Breast epithelium (tissue), 4 donors: Measurements from ENCODE around the gene KIDINS220. TPM values are rescaled to one million over a fixed set of nuclear protein-coding genes. Genes with fewer than 3 reads are reported as not detected.

Experiments used
- DNase-seq, 2 donors: peaks; one replicate each; pipeline ENCODE4 v3.0.0-alpha.2; 2019; ENCODE audit warnings: low spot score in 2 of 2
- H3K27ac ChIP-seq, 2 donors: fragments of 200-600 bp; sonication (generic) in 1 of 2; one replicate each; pipeline ENCODE4 v1.5.1; 2016 to 2019; ENCODE audit warnings: mild to moderate bottlenecking in 1 of 2
- H3K27me3 ChIP-seq, 2 donors: fragments of 200-600 bp; sonication (generic) in 1 of 2; one replicate each; pipeline versions ENCODE4 v1.5.1 to v1.6.0; 2017 to 2019; ENCODE audit warnings: control low read depth in 1 of 2, mild to moderate bottlenecking in 1 of 2
- H3K36me3 ChIP-seq: fragments of 200-600 bp; one replicate; pipeline ENCODE4 v1.5.1; 2019
- H3K4me1 ChIP-seq, 2 donors: fragments of 200-600 bp; sonication (generic); one replicate each; pipeline ENCODE4 v1.5.1; 2016 to 2019; ENCODE audit warnings: control low read depth in 1 of 2
- H3K4me3 ChIP-seq, 3 donors: fragments of 200-600 bp; sonication (generic); 1 replicate in 2 of 3; 2 replicates in 1 of 3; pipeline ENCODE4 v1.5.1; 2016 to 2019; ENCODE audit warnings: mild to moderate bottlenecking in 3 of 3, moderate library complexity in 2 of 3
- H3K9me3 ChIP-seq, 2 donors: fragments of 200-600 bp; sonication (generic) in 1 of 2; one replicate each; pipeline ENCODE4 v1.5.1; 2016 to 2019; ENCODE audit warnings: control low read depth in 1 of 2
- CTCF ChIP-seq, 3 donors: fragments of 450-650 bp; IDR thresholded peaks; one replicate each; pipeline ENCODE4 v1.5.1; 2016 to 2017; ENCODE audit warnings: antibody characterized with exemption in 3 of 3, mild to moderate bottlenecking in 3 of 3, moderate library complexity in 3 of 3
- POLR2A ChIP-seq: fragments of 450-650 bp; IDR thresholded peaks from one replicate; pipeline ENCODE4 v1.6.1; 2016; ENCODE audit warnings: antibody characterized with exemption, mild to moderate bottlenecking, moderate library complexity
- POLR2AphosphoS5 ChIP-seq, 3 donors: sonication (generic); formaldehyde crosslinking; IDR thresholded peaks; one replicate each; pipeline ENCODE4 v1.6.1; 2017; ENCODE audit warnings: antibody characterized with exemption in 3 of 3
- intact Hi-C: fragments of 100-400 bp; cut with DNase I; formaldehyde crosslinking; loops from one replicate; pipeline ENCODE4 v1.15.1; 2023; ENCODE audit warnings: low total_unique reads
- total RNA-seq, 3 donors: library from RNA; depleted of rRNA; stranded (reverse); fragments of >200 nt; gene quantifications; one replicate each; pipeline ENCODE4 v1.1.0, GENCODE V29; 2016

The KIDINS220 gene
- total RNA-seq, 3 donors from 2014 or later, result 73.1 to 120 (median 87.2) TPM

GRCh38 chr2:8855010-8855409, 17.6 kb upstream of the KIDINS220 start:
- no peaks in the 10 kb centered on the region for H3K36me3 ChIP-seq
- H3K27ac ChIP-seq, result no peak overlapping the region
- H3K4me3 ChIP-seq, result no peak overlapping the region
- intact Hi-C loops, result no loop called here
- no peaks in the 10 kb centered on the region for H3K4me1 ChIP-seq
- no peak for DNase-seq
- no peak for TF ChIP-seq POLR2AphosphoS5 (IDR thresholded peaks at IDR 0.05)
- TF ChIP-seq CTCF (IDR thresholded peaks at IDR 0.05), result no peak
- no peak for TF ChIP-seq POLR2A
- H3K27me3 ChIP-seq, result no peaks in the 10 kb centered on the region
- H3K9me3 ChIP-seq, result no peaks in the 10 kb centered on the region

- intact Hi-C loops, result no loop called here
- DNase-seq, result no peak
- Histone ChIP-seq H3K9me3 (no peaks in the 10 kb centered on the region), H3K4me3 (no peak overlapping the region), H3K27me3 (no peaks in the 10 kb centered on the region), H3K27ac (no peak overlapping the region), H3K4me1 (no peaks in the 10 kb centered on the region), H3K36me3 (no peaks in the 10 kb centered on the region)
- TF ChIP-seq POLR2AphosphoS5 (IDR thresholded peaks at IDR 0.05) (no peak), CTCF (IDR thresholded peaks at IDR 0.05) (no peak), POLR2A (no peak)
Measured at GRCh38 chr2:8853426-8853825, 16.0 kb upstream of the KIDINS220 start.

GRCh38 chr2:8851811-8852560, 14.6 kb upstream of the KIDINS220 start:
- Histone ChIP-seq H3K27me3 (no peaks in the 10 kb centered on the region), H3K4me3 (no peak overlapping the region), H3K27ac (no peak overlapping the region), H3K9me3 (no peaks in the 10 kb centered on the region), H3K4me1 (no peaks in the 10 kb centered on the region), H3K36me3 (no peaks in the 10 kb centered on the region)
- intact Hi-C loops, result no loop called here
- DNase-seq, result no peak
- no peak for TF ChIP-seq CTCF (IDR thresholded peaks at IDR 0.05)
- no peak for TF ChIP-seq POLR2A
- TF ChIP-seq POLR2AphosphoS5 (IDR thresholded peaks at IDR 0.05), result no peak

- TF ChIP-seq CTCF (IDR thresholded peaks at IDR 0.05) (no peak), POLR2AphosphoS5 (IDR thresholded peaks at IDR 0.05) (no peak), POLR2A (no peak)
- no peak overlapping the region for H3K4me3 ChIP-seq
- intact Hi-C loops, result no loop called here
Measured at GRCh38 chr2:8850845-8851487, 13.6 kb upstream of the KIDINS220 start.

GRCh38 chr2:8849327-8849726, 11.9 kb upstream of the KIDINS220 start:
- Histone ChIP-seq H3K36me3 (no peaks in the 10 kb centered on the region), H3K27me3 (no peaks in the 10 kb centered on the region), H3K27ac (no peak overlapping the region), H3K4me1 (no peaks in the 10 kb centered on the region), H3K9me3 (no peaks in the 10 kb centered on the region), H3K4me3 (no peak overlapping the region)
- TF ChIP-seq POLR2A, result no peak
- TF ChIP-seq CTCF (IDR thresholded peaks at IDR 0.05), result no peak
- TF ChIP-seq POLR2AphosphoS5 (IDR thresholded peaks at IDR 0.05), result no peak
- no peak for DNase-seq
- intact Hi-C loops, result no loop called here

More at GRCh38 chr2:8850845-8851487, 13.6 kb upstream of the KIDINS220 start:
- Histone ChIP-seq H3K27ac (no peak overlapping the region), H3K4me1 (no peaks in the 10 kb centered on the region), H3K27me3 (no peaks in the 10 kb centered on the region), H3K9me3 (no peaks in the 10 kb centered on the region), H3K36me3 (no peaks in the 10 kb centered on the region)
- DNase-seq, result no peak
